ENCODE results near the gene COL26A1.
A peak's percentile ranks its signal among the peaks of the same experiment; 100 is the strongest.
"Not testable (repeated sequence)": the region's sequence is repeated elsewhere in the genome, so short reads cannot be mapped to it uniquely, and the experiment has no call there.

Gene COL26A1

DNA sequence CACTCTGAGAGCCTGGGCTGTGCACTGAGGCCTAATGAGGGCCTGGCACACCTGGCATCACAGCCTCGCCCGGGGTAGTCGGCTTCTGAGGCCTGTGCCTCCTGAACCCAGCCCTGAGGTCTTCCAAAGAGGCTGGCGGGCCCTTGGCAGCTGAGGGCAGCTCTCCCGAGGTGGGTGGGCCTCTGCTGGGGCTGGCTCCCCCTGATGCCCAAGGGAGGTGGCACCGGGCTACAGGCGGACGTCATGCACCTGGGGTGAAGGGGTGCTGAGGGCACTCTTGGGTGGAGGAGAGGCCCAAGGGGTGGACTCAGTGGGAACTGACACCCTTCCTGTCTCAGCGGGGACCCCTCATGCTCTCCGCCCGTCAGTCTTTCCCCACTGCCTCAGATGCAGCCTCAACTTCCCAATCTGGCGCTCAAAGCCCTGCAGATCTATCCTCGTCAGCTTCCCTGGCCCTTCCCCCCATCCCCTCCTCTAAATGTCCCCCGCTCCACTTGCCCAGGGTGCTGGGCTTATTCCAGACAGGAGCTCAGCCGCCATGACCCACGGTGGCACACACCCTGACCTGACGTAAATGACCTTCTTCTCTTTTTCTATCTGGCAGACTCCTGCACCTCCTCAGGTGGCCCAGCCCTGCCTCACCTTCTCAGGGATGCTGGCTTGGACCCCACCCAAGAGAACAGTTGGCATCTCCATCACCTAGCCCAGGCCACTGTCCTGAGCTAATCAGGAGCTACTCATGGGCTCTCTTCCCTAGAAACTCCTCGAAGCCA, 228.2 kb downstream of the COL26A1 start:
- no peak for DNase-seq (ENCODE audit: low read depth in 1 of 2, low spot score in 1 of 2)

DNA sequence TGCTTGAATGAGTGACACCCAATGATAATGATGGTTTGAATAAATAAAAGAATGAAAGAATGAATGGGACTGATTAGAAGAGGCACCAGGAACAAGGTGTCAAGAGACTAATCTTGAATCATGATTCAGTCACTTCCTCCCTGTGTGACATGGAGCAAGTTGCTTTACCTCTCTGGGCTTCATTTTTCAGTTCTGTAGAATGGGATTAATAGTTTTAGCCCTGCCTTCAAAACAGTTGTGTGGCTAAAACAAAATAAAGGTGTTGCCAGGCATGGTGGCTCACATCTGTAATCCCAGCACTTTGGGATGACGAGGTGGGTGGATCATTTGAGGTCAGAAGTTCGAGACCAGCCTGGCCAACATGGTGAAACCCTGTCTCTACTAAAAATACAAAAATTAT, 228.8 kb downstream of the COL26A1 start:
- DNase-seq (ENCODE audit: low read depth in 1 of 2, low spot score in 1 of 2), result no peak

DNA sequence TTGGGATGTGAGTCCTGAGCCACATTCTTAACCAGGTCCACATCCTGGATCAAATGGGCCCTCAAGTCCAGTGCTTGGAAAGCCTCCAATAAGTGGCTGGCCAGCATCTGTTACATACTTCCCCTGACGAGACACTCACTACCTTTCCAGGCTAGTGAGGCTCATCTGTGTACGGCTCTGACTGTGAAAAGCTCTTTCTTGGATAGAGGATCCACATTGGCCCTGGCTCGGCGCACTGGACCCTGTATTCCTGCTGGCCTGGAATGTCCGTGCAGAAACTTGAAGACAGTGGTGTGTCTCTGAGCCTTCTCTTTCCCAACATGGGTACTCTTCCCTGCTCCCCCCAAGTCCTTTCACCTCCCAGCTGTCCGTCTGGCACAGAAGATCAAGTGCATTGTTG, 230.9 kb downstream of the COL26A1 start:
- no peak for DNase-seq (ENCODE audit: low read depth in 1 of 2, low spot score in 1 of 2)

DNA sequence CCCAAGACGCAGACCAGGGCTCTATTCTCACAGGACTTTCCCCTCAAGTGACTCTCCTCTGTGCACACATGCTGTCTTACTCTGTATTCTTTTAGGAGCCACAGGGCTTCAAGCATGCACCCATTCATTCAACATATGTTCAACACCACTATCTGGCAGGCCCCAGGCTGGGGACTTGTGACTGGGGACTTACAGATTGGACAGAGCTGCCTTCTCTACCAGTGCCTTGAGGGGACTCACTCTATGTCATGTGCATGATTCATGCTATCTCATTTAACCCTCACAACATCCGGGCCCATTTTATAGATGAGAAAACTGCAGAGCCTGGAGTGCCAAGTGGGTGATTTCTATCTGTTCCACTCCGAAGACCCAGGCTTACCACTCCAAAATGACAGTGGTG, 232.1 kb downstream of the COL26A1 start:
- DNase-seq (ENCODE audit: low read depth in 1 of 2, low spot score in 1 of 2), result no peak

DNA sequence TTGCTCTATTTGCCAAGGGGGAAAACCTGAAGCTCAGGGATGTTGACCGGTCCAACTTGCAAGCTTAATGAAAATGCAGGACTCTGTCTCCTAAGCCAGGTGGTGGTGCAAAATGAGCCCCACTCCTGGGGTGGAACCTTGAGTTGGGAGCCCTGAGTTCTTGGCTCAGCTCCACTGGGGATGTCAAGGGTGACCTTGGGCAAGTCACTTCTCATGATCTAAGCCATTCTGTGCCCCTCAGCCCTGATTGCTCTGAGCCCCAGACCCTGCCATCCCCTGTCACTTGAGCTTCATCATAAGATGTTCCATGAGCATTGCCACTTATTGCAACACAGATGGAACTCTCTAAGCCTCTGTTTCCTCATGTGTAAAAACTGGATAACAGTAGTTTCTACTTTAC, 232.6 kb downstream of the COL26A1 start:
- no peak for DNase-seq (ENCODE audit: low read depth in 1 of 2, low spot score in 1 of 2)

DNA sequence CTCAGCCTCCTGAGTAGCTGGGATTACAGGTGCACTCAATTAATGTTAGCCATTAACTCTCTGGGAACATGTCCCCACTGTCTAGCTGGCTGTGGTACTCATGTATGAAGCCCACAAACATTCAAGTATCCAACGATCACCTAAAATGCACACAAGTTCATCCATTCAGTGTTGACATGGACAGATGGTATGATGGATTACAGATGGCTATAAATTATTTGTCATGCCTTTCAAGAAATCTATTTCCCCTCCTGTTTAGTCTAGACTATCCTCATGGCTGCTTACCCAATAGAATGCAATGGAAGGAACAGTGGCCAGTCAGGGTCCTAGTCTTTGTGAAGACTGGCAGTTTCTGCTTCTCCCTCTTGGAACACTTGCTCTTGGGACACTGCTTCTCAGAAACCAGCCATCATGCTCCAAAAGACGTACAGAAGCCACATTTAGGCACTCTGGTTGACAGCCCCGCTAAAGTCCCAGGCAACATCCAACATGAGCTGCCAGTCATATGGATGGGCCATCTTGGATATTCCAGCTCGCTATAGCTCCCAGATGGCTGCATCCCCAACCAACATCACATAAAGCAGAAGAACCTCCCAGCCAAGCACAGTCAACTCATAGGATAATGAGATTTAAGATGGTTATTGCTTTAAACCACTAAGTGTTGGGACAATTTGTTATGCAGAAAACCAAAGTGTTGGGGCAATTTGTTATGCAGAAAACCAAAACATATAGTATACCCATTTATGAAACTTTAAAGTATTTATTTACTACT, 233.3 kb downstream of the COL26A1 start:
- no peak for DNase-seq (ENCODE audit: low read depth in 1 of 2, low spot score in 1 of 2)

DNA sequence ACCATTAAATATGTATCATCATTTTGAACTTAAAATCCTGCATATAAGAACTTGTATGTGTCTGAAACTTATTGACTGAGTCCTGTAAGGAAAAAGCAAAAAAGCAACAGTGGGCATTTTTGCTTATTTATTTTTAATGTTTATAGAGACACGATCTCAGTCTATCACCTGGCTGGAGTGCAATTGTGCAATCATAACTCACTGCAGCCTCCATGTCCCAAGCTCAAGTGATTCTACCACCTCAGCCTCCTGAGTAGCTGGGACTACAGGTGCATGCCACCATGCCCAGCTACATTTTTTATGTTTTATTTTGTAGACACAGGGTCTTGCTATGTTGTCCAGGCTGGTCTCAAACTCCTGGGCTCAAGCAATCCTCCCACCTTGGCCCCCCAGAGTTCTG, 234.2 kb downstream of the COL26A1 start:
- DNase-seq (ENCODE audit: low read depth in 1 of 2, low spot score in 1 of 2), result no peak

DNA sequence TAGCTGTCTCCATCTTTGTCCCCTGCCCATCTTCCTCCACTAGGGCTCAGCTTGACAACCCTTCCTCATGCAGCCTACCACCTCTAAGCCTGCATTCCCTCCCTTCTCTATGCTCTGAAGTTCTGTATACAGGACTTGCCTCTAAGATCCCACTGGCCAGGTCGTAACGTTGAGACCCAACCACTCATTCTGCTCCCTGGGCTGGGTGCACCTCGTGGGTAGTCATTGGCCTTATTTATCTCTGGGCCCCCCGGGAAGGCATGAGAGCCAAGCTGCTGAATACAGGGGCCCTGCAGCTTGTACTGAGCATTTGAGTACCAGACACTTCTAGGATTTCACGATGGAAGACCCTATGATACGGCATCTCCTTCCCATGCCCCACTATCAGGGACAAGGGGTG, 235.3 kb downstream of the COL26A1 start:
- no peak for DNase-seq (ENCODE audit: low read depth in 1 of 2, low spot score in 1 of 2)

DNA sequence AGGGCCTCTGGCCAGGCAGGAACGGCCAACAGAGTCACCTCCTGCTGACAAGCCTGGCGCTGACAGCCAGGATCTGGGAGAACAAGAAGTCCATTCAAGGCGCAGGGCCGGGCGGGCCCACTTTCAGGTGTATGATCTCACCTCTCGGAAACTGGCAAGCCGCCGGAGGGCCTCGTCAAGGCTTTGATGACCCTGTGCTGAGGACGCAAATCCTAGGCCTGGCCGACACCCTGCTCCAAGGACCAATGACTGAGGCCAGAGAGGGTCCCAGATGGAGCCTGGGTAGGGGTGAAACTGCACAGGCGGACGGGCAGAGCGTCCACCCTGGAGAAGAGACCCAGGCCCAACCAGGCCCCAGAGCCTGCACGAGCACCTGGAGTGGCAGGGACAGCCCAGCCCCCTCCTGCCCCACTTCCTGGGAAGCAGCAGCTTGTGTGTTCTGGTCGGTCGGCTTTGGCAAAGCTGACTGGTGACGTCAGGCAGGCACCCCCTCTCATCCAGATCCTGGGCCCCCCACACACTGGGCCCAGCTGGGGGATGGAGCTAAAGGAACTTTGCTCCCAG, 235.8 kb downstream of the COL26A1 start:
- no peak for DNase-seq (ENCODE audit: low read depth in 1 of 2, low spot score in 1 of 2)

DNA sequence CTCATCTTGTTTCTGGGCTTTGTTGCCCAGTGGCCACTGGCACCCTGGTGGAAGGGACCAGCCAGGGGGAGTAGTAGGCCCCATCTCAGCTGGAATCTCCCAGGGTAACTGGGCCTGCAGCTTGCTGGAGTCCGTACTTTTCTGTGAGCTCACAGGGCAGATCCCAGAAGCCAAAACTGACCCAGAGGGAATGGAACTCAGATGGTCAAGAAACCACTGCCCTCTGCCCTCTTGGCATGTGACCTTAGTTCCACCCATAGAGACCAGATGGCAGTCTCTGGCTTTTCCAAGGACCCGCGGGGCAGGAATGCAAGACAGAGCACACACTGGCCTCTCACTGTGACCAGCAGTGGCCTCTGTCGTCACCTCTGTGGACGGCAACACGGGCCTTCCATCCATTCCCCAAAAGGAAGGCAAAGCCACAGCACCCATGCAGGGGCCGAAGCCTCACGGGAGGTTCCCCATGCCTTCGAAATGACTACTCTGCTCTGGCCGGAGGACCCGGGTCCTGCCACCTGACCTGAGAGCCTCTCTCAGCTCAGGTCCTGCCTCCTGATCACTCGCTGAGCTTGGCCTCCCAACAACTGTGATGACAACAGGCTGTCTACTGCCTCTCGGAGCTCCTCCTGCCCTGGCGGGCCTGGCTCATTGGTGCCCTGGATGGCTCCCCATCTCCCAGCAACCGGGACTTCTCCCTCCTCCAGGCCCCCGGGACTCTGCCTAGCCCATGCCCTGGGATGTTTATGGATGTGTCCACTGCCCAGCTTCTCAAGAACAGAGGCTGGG, 236.5 kb downstream of the COL26A1 start:
- no peak for DNase-seq (ENCODE audit: low read depth in 1 of 2, low spot score in 1 of 2)

DNA sequence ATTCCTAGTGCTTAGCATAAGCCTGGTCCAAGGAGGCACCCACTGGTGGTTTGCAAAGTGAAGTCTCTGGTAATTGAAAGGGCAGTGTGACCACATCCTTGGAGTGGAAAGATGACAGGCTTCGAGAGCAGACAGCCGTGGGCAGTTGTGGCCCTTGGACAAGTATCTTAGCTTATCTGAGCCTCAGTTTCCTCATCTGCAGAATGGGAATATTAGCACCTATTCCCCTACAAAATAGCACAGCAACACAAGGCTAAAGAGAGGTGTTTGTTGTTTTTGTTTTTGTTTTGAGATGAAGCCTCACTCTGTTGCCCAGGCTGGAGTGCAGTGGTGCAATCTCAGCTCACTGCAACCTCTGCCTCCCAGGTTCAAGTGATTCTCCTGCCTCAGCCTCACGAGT, 237.1 kb downstream of the COL26A1 start:
- no peak for DNase-seq (ENCODE audit: low read depth in 1 of 2, low spot score in 1 of 2)

DNA sequence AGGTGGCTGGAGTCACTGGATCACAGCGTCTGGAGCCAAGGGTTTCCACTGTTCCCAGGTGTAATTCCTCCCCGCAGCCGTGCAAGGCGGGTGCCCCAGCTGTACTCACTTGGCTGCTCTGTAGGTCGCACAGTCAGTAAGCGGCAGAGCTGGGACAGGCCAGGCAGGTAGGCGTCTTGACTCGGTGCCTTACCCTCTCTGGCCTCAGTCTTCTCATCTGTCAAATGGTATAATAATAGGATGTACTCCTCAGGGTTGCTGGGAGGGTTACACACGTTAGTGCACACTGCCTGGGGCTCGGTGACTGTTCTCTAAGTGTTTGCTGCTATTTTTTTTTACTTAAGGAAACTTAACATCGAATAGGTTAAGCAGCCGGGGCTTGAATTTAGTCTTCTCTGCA, 239.4 kb downstream of the COL26A1 start:
- no peak for DNase-seq (ENCODE audit: low read depth in 1 of 2, low spot score in 1 of 2)

DNA sequence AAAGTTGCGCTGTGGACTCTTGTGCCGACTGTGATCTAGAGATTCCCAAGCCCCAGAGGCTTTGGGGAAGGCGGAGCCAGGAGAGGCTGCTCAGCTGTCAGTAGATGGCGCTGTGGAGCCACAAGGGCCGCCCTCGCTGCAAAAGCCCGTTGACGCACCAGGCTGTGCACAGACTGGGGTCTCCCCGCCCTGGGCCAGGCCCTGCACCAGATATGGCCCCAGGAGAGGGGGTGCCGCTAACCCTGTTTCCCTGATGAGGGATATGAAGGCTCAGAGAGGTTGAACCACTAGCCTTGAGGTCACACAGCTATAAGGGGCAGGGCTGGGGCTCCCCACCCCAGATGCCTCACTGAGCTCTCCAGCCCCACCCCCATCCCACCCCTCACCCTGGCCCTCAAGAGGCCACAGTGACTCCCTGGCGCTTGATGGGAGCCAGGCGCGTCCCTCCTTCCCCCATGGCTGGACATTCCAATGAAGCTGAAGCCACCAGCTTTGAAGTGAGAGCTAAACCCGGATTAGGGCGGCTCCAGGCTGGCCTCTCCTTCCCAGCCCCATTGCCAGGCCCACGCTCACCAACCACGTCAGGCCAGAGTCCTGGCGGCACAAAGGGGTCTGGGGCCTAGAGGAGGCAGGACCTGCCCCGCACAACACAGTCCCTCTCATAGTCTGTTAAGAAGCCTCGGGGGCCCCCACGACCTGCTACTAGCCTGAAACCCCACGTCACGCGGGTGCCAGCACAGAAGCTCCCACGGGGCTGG, 240.0 kb downstream of the COL26A1 start:
- DNase-seq (ENCODE audit: low read depth in 1 of 2, low spot score in 1 of 2), result peak; percentile 35 to 52

DNA sequence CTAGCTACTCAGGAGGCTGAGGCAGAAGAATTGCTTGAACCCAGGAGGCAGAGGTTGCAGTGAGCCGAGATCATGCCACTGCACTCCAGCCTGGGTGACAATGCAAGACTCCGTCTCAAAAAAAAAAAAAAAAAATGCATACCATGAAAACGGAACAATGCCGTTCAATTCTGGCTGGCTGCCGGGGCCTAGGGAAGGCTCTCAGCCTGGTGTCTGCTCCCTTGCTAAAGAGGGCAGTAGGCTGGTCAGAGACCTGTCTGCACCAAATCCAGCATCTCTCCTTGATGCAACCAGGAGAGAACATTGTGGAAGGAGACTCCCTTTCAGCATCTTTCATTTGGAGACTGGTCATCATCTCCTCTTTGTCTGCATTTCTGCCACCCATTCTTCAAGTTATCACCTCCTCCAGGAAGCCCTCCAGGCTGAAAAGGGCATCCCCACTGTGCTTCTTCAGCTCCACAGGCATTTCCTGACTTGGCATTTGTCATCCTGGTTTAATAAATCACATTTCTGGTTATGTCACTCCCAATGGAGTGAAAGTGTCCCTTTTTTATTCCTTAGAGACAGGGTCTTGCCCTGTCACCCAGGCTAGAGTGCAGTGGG, 241.8 kb downstream of the COL26A1 start:
- no peak for DNase-seq (ENCODE audit: low read depth in 1 of 2, low spot score in 1 of 2)

DNA sequence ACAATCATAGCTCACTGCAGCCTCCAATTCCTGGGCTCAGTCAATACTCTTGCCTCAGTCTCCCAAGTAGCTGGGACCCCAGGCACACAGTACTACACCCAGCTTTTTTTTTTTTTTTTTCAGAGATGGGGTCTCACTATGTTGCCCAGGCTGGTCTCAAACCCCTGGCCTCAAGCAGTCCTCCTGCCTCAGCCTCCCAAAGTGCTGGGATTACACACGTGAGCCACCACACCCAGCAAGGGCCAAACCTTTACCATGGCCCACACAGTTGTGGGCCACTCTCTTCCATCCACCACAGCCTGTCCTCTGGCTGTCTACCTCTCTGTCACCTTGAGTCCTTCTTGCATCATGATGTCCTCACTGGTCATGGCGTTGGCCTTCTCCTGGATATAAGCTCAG, 242.3 kb downstream of the COL26A1 start:
- DNase-seq (ENCODE audit: low read depth in 1 of 2, low spot score in 1 of 2), result not testable (repeated sequence)

DNA sequence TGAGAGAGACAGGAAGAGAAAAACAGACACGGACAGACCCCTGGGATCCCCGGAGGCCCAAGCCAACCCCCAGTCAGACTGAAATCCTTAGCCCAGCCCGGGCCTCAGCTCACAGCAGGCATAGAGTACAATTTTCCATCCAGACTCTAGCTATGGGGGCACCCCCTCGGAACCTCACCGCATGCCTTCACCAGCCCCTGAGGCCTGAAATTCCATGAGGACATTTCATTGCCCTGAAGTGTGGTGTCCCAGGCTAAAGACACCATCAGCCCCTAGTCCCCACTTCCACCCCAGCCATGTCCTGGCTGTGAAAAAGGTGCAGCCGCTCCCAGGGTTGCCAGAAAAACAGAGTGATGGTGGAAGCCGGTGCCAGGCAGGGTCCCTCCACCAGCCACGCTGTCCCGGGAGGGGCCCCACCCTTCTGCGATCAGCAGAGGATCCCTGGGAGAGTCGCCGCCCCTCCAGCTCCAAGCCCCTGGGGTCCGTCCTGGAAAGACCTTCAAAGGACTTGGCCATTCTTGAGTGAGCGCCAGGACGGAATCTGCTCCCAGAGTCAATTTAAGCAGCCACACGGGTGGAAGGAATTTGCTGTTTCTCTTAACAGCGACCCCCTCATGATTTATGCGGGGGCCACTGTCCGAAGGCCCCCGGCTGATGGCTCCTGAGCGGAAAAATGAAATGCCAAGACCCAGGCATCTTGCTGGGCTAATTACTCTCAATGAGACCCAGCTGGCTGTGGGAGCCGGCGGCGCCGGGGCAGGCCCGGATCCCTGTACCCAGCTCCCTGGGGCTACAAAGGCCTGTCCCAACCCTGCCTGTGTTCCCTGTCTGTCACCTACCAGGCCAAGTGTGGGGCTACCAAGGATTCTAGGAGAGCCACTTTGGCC, 243.2 kb downstream of the COL26A1 start:
- no peak for DNase-seq (ENCODE audit: low read depth in 1 of 2, low spot score in 1 of 2)

DNA sequence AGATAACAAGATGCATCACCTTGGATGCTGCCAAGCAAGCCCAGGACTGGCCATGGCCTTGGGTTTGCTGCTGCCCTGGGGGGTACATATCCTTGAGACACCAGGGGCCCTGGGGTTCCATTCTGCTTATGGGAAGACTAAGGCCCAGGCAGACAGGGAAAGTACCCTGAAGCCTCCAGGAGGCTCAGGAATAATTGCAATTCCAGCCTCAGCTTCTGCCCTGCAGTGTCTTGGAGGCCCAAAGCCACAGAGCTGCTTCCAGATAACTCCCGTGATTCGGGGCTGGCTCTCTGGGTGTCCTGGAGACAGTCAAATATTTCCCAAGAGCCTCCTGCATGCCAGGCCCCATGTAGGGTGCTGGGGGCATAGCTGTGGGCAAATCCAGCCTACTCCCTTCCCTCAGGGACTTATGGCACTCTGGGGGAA, 243.8 kb downstream of the COL26A1 start:
- DNase-seq (ENCODE audit: low read depth in 1 of 2, low spot score in 1 of 2), result no peak

Data from activated T-helper 1 cell treated with anti-CD3 and anti-CD28 coated beads, Interleukin-2, amount 50 U/mL, for 16 hours (primary cell).